Aorta (tissue), 5 donors: Measurements from ENCODE around the gene ZNF366. TPM values are rescaled to one million over a fixed set of nuclear protein-coding genes. Genes with fewer than 3 reads are reported as not detected.
A peak's percentile ranks its signal among the peaks of the same experiment; 100 is the strongest.
"Not testable (repeated sequence)": the region's sequence is repeated elsewhere in the genome, so short reads cannot be mapped to it uniquely, and the experiment has no call there.

Experiments
- ATAC-seq: fragments of 200-7000 bp; cut with Tn5 transposase; one replicate; pipeline ENCODE4 v1.9.1; 2022; ENCODE audit warnings: moderate library complexity; ENCODE audit not compliant: low FRiP score
- DNase-seq, 2 donors: peaks; one replicate each; pipeline ENCODE4 v3.0.0-alpha.2; 2020
- H3K27ac ChIP-seq, 2 donors: one replicate each; pipeline ENCODE4 v1.5.1; 2013; ENCODE audit warnings: low read length in 2 of 2, mild to moderate bottlenecking in 2 of 2, moderate library complexity in 2 of 2, control low read depth in 1 of 2, inconsistent platforms in 1 of 2, low read depth in 1 of 2
- H3K27me3 ChIP-seq, 2 donors: one replicate each; pipeline ENCODE4 v1.6.1; 2013; ENCODE audit warnings: control low read depth in 1 of 2, low read length in 1 of 2, mild to moderate bottlenecking in 1 of 2, moderate library complexity in 1 of 2; ENCODE audit not compliant: insufficient read depth in 2 of 2, control insufficient read depth in 1 of 2
- H3K36me3 ChIP-seq, 2 donors: one replicate each; pipeline ENCODE4 v1.6.1; 2013; ENCODE audit warnings: control low read depth in 1 of 2, low read length in 1 of 2, mild to moderate bottlenecking in 1 of 2; ENCODE audit not compliant: insufficient read depth in 2 of 2, control insufficient read depth in 1 of 2
- H3K4me1 ChIP-seq, 2 donors: one replicate each; pipeline ENCODE4 v1.6.1; 2013; ENCODE audit warnings: low read length in 2 of 2, control low read depth in 1 of 2, mild to moderate bottlenecking in 1 of 2, moderate library complexity in 1 of 2; ENCODE audit not compliant: insufficient read depth in 2 of 2, control insufficient read depth in 1 of 2
- H3K4me3 ChIP-seq, 2 donors: one replicate each; pipeline ENCODE4 v1.5.1; 2013; ENCODE audit warnings: low read length in 2 of 2, control low read depth in 1 of 2, mild to moderate bottlenecking in 1 of 2
- H3K9me3 ChIP-seq: one replicate; pipeline ENCODE4 v1.6.1; 2013; ENCODE audit warnings: mild to moderate bottlenecking, low read length; ENCODE audit not compliant: control insufficient read depth
- WGBS, 2 donors: extraction: QIAGEN DNeasy Blood & Tissue Kit; methylation state at CpG; one replicate each; pipeline ENCODE4 v1.1.7; 2013; 5-methylcytosine and 5-hydroxymethylcytosine counted together
- intact Hi-C, 2 donors: fragments of 100-400 bp; cut with DNase I; formaldehyde crosslinking; loops; one replicate each; pipeline versions ENCODE4 v1.14.2 to v1.15.0; 2022
- polyA plus RNA-seq, 2 donors: library from polyadenylated mRNA; stranded (reverse); fragments of 200-250 nt; gene quantifications; one replicate each; pipeline ENCODE4 v1.2.3, GENCODE V29; 2013
- total RNA-seq, 2 donors: library from RNA; stranded (reverse); fragmentation: NEBNext Ultra II Directional; extraction: Animal tissue kit (Norgen Biotek cat#: 25700); gene quantifications; one replicate each; pipeline ENCODE4 v1.2.1, GENCODE V29; 2021
- donor health status: healthy with polysubstance abuse.
- donor health status: Bipolar disorder and iron deficiency.
- donor health status: DM: no; HTN: no; CAD: no.
- donor health status: DM: no; HTN: no; CAD: no.
- donor health status: DM: yes; HTN: yes; CAD: no.

ZNF366 gene
- total and polyA plus RNA-seq, 4 donors: 5.8 to 10.3 TPM; not detected in 2

DNA sequence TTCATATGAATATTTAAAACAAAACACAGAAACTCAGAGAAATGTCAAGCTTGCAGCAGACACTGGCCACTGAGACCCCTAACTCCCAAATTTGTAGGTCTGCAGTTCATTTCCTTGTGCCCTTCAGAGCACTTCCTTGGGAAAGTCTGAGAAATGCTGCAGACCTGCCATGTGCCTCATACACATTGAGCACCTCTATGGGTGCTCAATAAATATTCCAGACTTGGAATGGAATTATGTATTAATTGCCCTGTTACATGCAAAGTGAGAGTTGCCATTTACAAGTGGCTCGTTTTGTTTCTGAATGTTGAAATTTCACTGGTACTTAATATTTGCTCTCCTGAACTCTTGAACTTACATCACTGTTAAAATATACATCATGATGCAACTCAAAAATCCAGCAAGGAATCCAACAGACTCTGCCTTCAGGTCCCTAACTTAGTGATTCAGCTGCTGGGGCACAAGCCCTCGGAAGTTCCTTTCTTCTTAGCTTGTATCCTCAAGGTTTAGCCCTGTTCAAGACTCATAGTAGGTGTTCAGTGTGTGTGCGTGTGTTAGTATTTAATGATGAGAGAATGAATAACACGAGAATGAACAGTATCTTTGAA is 96.4 kb downstream of the ZNF366 start:
- no peaks in the 10 kb centered on the region for H3K27me3 ChIP-seq
- no peaks in the 10 kb centered on the region for H3K9me3 ChIP-seq
- H3K4me3 ChIP-seq: no peak overlapping the region
- no peaks in the 10 kb centered on the region for H3K4me1 ChIP-seq
- no peaks in the 10 kb centered on the region for H3K36me3 ChIP-seq
- ATAC-seq (no peak), DNase-seq (no peak)
- no peak overlapping the region for H3K27ac ChIP-seq
- 81 to 82% methylated on average over 4 of the region's 4 CpGs for whole genome bisulfite sequencing, 2 donors
- intact Hi-C loops: no loop called here

DNA sequence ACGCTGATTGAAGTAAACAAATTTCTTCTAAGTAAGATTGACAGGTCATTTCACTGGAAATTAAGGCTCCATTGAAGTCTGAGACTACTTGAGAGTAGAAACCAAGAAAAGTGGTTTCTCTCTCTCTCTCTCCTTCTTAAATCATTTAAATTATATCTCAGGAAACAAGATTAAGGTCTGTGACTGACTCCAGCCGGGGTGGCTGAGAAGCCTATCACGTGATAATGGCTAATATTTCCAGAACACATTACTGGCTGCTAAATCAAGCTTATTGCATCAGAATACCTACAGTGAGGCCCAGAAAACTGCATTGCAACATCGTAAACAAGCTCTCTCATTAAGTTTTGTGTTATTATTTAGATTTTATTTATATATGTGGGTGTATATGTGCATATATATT is 98.6 kb downstream of the ZNF366 start:
- Histone ChIP-seq H3K36me3 (no peaks in the 10 kb centered on the region), H3K4me3 (no peak overlapping the region), H3K27ac (no peak overlapping the region), H3K27me3 (no peaks in the 10 kb centered on the region), H3K9me3 (peaks cover 2% of the 10 kb centered on the region), H3K4me1 (no peaks in the 10 kb centered on the region)
- ATAC-seq (no peak), DNase-seq (no peak)
- 79 to 80% methylated on average over 4 of the region's 4 CpGs for WGBS, 2 donors
- intact Hi-C loops: no loop called here

DNA sequence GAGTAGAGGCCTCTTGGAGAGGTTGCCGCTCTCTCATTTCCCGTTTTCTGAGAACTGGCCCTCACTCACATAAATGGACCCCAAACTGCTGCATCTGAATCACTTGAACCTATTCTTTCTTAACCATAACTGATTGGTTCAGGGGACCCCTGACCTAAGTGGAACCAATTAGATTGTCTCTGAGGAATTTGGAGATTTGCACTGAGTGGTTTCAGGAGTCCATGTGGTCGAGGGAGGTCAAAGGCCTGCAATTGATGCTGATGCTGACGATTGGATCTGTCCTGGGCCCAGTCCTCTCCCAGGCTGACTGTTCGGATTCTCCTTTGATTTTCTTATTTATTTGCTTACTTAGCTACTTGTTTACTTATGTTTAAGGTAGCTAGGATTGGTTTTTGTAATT is 99.1 kb downstream of the ZNF366 start:
- DNase-seq (no peak), ATAC-seq (no peak)
- no peak overlapping the region for H3K4me3 ChIP-seq
- peaks cover 0 to 2% of the 10 kb centered on the region in 2 donors for H3K4me1 ChIP-seq
- WGBS, 2 donors: 95 to 99% methylated on average over 5 of the region's 5 CpGs
- H3K9me3 ChIP-seq: peaks cover 2% of the 10 kb centered on the region
- intact Hi-C loops: no loop called here
- H3K36me3 ChIP-seq: no peaks in the 10 kb centered on the region
- H3K27me3 ChIP-seq: no peaks in the 10 kb centered on the region
- H3K27ac ChIP-seq: no peak overlapping the region

DNA sequence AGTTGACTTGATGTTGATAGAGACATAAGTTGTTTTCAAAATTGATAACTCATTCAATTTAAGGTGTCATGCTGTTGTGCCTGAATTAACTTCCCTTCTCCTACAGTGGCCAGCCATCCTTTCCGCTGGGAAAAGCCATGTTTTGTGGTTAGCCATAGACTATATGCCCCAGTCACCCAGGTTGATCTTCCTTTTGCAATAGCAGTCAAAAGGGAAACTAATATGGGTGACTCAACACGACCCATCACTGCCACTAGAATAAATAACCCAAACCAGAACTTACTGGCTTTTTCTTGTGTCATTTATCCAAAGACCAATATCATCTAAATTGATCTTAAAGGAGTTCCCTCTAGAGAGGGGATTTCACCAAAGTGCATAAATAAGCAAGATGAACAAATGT is 99.7 kb downstream of the ZNF366 start:
- H3K9me3 ChIP-seq: peaks cover 2% of the 10 kb centered on the region
- H3K36me3 ChIP-seq: no peaks in the 10 kb centered on the region
- intact Hi-C loops: no loop called here
- DNase-seq (no peak), ATAC-seq (no peak)
- WGBS, 2 donors: 87 to 90% methylated on average over 2 of the region's 2 CpGs
- H3K4me1 ChIP-seq: peaks cover 0 to 2% of the 10 kb centered on the region in 2 donors
- H3K27ac ChIP-seq: no peak overlapping the region
- H3K27me3 ChIP-seq: no peaks in the 10 kb centered on the region
- H3K4me3 ChIP-seq: no peak overlapping the region

DNA sequence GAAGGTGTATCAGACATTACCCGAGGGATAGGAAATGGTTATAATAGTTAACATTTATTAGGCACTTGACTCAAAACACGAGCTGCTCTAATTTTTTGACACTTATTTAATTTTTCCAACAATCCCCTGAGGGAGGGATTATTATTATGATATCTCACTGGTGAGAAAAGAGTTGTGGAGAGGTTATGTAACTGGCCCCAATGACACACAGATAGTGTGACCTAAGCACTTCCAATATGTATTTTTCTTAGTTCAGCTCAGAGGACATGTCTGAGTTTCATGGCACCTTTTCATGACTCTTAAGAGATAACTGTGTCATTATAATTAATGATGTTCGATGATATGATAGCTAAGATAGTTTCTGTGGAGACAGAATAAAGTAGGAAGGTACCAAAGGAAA is 100.1 kb downstream of the ZNF366 start:
- peaks cover 2% of the 10 kb centered on the region for H3K9me3 ChIP-seq
- DNase-seq (no peak), ATAC-seq (no peak)
- no peaks in the 10 kb centered on the region for H3K27me3 ChIP-seq
- H3K27ac ChIP-seq: no peak overlapping the region
- intact Hi-C loops: no loop called here
- H3K4me3 ChIP-seq: no peak overlapping the region
- no peaks in the 10 kb centered on the region for H3K36me3 ChIP-seq
- peaks cover 0 to 4% of the 10 kb centered on the region in 2 donors for H3K4me1 ChIP-seq
- 77 to 85% methylated on average over 3 of the region's 3 CpGs for WGBS, 2 donors

DNA sequence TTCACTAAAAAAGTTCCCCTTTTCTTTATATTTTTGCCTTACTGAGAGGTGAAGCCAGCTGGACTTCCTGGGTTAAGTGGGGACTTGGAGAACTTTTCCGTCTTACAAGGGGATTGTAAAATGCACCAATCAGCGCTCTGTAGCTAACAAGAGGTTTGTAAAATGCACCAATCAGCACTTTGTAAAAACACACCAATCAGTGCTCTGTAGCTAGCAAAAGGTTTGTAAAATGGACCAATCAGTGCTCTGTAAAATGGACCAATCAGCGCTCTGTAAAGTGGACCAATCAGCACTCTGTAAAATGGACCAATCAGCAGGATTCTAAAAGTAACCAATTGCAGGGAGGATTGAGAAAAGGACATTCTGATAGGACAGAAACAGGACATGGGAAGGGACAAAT is 102.4 kb downstream of the ZNF366 start:
- H3K27me3 ChIP-seq, DNase-seq, H3K4me1 ChIP-seq, H3K9me3 ChIP-seq, ATAC-seq, H3K27ac ChIP-seq, H3K4me3 ChIP-seq, H3K36me3 ChIP-seq: not testable (repeated sequence)
- 96% methylated on average over 3 of the region's 3 CpGs for WGBS, 2 donors
- intact Hi-C loops: loop anchor here (5.0 kb wide), 2 partner anchors 33 to 48 kb away; no protein-coding TSS in a partner anchor

DNA sequence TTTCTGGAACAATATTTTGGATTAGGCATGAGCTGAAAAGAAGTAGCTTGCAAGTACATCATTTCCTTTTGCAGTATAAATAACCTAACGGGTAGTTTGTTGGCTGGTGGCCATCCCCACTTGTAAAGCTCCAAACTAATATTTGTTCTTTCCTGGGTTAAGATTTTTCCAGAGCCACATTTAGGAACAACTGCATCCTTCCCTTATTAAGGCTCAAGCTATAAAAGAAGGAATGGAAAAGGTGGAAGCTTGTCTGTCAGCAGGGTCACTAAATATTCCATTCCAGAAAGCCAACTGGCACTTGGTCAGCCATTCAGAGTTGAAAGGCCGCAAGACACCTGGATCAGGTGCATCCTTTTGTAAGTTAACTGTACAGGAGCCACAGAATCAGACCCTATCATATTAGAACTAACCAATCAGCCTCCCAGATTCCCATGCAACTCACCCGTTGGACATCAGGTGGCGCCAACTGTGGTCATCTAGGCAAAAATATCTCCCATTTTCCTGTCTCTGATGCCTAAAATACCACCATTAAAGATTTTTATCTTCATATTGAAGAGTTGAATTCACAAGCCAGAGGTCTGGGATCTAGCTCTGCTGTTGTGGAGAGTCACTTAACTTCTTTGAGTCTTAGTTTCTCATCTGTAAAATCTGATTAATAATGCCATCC is 104.1 kb downstream of the ZNF366 start:
- H3K27ac ChIP-seq: peak overlapping the region; percentile 73 to 99
- H3K9me3 ChIP-seq: peaks cover 3% of the 10 kb centered on the region
- 48 to 49% methylated on average over 4 of the region's 4 CpGs for WGBS, 2 donors
- no peaks in the 10 kb centered on the region for H3K27me3 ChIP-seq
- peaks cover 0 to 6% of the 10 kb centered on the region in 2 donors for H3K4me1 ChIP-seq
- H3K36me3 ChIP-seq: no peaks in the 10 kb centered on the region
- ATAC-seq (peak; percentile 53), DNase-seq (peak in 1 of 2 donors; percentile 81)
- no peak overlapping the region for H3K4me3 ChIP-seq
- intact Hi-C loops: loop anchor here (2.0 to 5.0 kb wide), 3 partner anchors 34 to 49 kb away; no protein-coding TSS in a partner anchor

DNA sequence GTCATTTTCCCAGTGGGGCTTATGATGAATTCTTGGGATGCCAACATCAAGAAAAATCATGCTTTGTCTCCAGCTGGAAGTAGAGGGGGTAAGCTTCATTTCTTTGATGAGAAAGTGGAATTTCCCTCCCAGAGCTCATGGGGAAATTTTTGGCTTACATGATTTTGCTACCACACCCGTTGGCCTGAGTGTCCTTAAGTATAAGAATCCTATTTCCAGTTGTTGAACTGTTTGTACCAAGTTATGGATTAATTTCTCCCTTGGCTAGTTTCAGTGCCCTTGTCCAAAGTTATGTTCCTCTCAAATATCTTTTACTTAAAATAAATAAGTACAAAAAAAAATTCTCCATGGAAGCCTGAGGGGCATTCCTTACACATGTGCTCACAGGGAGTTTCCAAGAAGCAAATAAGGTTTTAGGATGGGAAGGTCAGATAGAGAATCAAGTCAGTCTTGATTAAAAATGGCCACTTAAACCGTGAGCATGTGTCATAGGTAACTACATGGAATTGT is 104.8 kb downstream of the ZNF366 start:
- Histone ChIP-seq H3K36me3 (no peaks in the 10 kb centered on the region), H3K9me3 (peaks cover 3% of the 10 kb centered on the region), H3K4me3 (no peak overlapping the region), H3K27ac (peak overlapping the region; percentile 9 to 96), H3K27me3 (no peaks in the 10 kb centered on the region), H3K4me1 (peaks cover 0 to 8% of the 10 kb centered on the region in 2 donors)
- intact Hi-C loops: loop anchor here (2.0 to 5.0 kb wide), 3 partner anchors 35 to 50 kb away; no protein-coding TSS in a partner anchor
- ATAC-seq (peak; percentile 63), DNase-seq (no peak)
- WGBS, 2 donors: 5 to 8% methylated on average over 2 of the region's 2 CpGs

DNA sequence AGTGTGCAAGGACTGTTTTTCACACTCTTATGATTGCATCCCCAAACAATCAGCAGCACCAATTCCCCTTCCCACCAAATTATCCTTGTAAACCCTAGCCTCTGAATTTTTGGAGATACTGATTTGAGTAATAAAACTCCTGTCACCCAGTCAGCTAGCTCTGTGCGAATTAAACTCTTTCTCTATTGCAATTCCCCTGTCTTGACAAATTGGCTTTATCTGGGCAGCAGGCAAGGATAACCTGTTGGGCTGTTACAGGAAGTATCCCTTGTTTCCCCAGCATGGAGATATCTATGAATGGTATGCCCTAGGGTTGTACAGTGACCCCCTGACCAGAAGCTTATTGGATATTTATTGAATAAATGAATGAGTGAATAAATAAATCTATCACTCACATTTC is 106.3 kb downstream of the ZNF366 start:
- WGBS, 2 donors: 52 to 100% methylated on average over 1 of the region's 1 CpG
- peak overlapping the region in 1 of 2 donors; percentile 23 for H3K27ac ChIP-seq
- intact Hi-C loops: loop anchor here (5.0 kb wide), 2 partner anchors 36 to 51 kb away; no protein-coding TSS in a partner anchor

More for the DNA sequence above, 106.3 kb downstream of the ZNF366 start:
- Histone ChIP-seq H3K36me3 (no peaks in the 10 kb centered on the region), H3K4me1 (peaks cover 0 to 8% of the 10 kb centered on the region in 2 donors), H3K27me3 (no peaks in the 10 kb centered on the region), H3K9me3 (peaks cover 3% of the 10 kb centered on the region), H3K4me3 (no peak overlapping the region)
- no peak for DNase-seq
- ATAC-seq: no peak
